HG03064 (cell line): ENCODE measurements around the gene LHFPL3.
"Not testable (repeated sequence)": the region's sequence is repeated elsewhere in the genome, so short reads cannot be mapped to it uniquely, and the experiment has no call there.

Experiments used
- ATAC-seq: cut with Tn5 transposase; IDR thresholded peaks from one replicate; pipeline ENCODE4 v1.9.1; 2021; ENCODE audit warnings: low read depth; ENCODE audit not compliant: unreplicated experiment

LHFPL3 gene

GRCh38 chr7:104328296-104328969 lies at the start of gene LHFPL3:
LHFPL3 (plus strand) TSS chr7:104328603.
- no peak for ATAC-seq

GRCh38 chr7:104281685-104282084 lies 46.7 kb upstream of the LHFPL3 start:
- ATAC-seq, result not testable (repeated sequence)

DNA sequence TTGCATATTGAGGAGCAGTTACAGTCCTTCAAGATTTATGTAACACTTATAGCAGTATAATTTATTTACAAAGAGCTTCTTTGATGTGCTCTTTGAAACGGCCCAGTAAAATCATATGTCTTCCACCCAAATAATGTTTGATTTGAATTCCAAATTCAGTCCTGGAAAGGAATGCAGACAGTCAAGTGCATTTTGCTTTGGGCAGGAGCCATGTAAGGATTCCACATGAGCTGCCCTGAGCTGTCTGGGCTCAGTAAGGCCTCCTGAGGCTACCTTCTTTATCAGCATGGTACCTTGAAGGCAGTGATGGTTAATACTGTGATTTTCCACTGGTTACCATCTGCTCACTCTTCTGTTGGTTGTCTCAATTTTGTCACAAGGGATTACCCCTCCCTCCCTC lies 41.6 kb upstream of the LHFPL3 start:
- ATAC-seq, result no peak

DNA sequence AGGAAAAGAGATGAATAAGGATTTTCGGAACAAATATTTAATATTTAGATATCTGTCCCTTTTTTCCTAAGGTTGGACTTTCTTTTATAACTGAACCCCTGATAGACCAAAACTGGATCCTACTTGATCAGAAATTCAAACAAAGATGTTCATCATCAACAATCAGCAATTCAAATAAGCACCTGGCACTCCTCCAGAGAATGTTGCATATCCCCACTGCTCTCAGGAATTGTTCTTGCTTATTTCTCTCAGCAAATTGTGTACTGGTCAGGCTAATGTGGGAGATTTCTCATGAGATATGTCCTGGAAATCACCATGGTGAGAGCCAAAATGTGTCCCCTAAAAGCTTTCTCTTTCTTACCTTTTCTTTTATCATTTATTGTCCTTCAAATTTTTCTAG lies 40.3 kb upstream of the LHFPL3 start:
- no peak for ATAC-seq

DNA sequence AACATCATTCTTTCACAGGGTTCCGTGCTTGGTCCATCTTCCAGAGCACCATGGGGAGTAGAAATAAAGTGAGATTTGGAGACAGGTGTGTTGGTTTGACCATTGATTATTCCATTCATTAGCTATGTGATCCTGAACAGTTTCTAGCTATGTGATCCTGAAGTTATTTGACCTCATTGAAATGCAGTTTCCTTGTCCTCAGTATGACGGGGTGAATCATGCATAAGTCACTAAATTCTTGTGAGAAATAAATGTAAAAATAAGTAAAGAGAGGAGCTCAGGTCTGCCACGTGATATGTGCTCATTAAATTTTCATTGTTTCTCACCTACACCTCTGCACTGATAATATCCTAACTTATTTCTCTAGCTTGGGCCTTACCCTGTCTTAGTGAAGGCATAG lies 34.1 kb upstream of the LHFPL3 start:
- ATAC-seq, result no peak

DNA sequence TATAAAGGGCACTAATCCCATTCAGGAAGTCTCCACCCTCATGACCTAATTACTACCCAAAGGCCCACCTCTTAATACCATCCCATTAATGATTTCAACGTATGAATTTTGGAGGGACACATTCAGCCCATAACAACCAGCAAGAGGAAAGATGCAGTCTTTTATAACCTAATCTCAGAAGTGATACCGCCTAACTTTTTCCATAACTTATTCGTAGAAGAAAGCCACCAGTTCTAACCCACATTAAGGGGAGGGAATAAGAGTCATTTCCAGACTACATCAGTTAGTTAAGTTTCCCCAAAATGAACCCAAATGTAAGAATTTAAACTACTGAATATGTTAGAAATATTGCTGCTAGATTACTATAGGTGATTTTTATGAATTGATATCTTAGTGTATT lies 32.1 kb upstream of the LHFPL3 start:
- ATAC-seq, result no peak

DNA sequence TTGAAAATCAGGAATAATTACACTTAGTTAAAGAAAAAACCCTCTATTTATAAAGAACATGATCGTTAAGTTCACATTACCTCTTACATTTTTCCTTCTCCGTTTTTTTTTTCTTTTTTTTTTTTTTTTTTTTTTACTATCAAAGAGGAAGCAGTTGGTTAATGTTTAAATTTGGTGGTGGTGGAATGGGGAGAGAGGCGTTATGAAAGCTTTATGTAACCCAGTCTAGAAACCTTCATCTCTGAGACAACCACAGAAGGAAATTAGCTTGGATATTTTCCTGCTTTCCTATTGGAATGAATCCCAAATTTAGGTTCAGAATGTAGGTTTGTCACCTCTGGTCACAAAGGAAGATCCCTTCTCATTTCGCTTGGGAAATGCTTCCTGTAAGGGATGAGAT lies 31.5 kb upstream of the LHFPL3 start:
- no peak for ATAC-seq

DNA sequence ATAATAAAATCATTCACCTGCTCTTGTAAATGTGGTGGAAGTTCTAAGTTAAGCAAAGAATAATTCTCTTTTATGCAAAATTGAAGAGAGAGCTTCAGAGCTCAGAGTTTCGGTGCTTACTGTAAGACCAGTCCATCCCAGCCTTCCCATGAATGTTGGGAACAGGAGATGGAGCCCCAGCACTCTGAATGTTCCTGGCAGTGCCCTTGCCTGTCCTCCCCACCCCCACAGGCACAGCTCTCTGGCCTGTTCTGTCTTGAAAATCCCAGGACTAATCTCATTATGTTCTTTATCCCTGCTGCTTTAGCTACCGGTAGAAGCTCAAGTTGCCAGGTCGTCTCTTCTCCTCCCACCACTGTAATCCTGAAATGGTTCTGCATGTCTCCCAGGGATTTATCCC lies 29.1 kb upstream of the LHFPL3 start:
- ATAC-seq, result no peak

- no peak for ATAC-seq
These were observed 28.6 kb upstream of the LHFPL3 start for GRCh38 chr7:104299777-104300176.

DNA sequence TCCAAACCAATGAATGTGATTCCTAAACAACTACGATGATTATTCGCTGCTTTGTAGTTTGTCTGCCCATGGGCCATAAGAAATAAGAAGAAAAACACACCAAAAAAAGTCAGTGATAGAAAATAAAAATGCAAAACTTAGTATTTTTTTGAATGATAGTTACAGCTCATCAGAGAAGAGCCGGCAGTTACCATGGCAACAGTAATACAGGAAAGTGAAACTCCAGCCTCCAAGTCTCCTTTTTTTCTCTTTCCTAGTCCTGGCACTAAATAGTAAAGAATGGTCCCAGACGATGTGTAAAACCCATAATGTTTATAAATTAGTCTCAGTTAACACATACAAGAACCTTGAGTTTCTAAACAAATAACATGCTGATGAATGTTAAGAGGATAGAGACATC lies 21.6 kb upstream of the LHFPL3 start:
- no peak for ATAC-seq

GRCh38 chr7:104317948-104318629 lies 10.3 kb upstream of the LHFPL3 start:
- no peak for ATAC-seq

GRCh38 chr7:104327534-104327933 lies 869 bp upstream of the LHFPL3 start:
- ATAC-seq, result no peak

GRCh38 chr7:104327938-104328295 lies 486 bp upstream of the LHFPL3 start:
- no peak for ATAC-seq

- ATAC-seq, result no peak
These were observed 795 bp downstream of the LHFPL3 start for GRCh38 chr7:104328970-104329825.

DNA sequence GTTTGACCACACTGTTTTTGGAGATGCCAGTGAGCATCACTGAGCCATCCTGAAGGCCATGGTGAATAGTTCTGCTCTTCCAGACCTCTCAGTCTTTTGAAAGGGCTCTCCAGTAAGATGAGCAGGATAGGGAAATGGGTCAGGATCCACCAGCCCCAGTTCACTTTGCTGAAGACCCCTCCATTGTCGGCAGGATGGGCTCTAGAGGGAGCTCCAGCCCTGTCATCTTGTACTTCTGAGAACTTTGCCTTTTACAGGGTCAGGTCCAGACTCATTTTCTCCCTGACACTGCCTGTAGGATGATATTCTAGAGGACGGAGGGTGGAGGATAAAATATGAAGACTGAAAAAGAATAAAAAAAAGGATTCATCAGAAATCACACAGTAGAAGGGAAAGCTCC lies 13.1 kb downstream of the LHFPL3 start:
- ATAC-seq, result no peak

GRCh38 chr7:104352736-104353135 lies 24.3 kb downstream of the LHFPL3 start:
- ATAC-seq, result no peak

DNA sequence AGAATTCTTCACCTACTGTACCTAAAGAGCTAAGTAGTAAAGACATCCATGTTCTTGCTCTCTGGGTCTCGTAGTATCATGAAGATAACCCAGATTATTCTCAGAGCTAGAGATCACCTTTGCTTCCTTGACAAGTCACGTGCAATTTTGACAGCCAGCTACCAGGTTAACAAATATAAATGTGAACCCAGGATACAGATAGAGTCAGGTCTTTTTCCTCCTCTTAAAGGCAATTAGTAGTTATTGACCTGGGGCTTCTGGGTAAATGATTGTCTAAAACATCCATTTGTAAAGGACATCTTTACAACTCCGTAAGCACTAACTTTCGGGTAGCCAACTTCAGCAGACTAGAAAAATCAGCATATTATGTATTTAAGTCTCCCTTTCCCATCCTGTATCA lies 28.8 kb downstream of the LHFPL3 start:
- ATAC-seq, result no peak

GRCh38 chr7:104358446-104359132 lies 30.2 kb downstream of the LHFPL3 start:
- no peak for ATAC-seq

GRCh38 chr7:104362756-104363155 lies 34.4 kb downstream of the LHFPL3 start:
- no peak for ATAC-seq

- no peak for ATAC-seq
These were observed 35.0 kb downstream of the LHFPL3 start for GRCh38 chr7:104363355-104363754.

GRCh38 chr7:104366390-104366789 lies 38.0 kb downstream of the LHFPL3 start:
- ATAC-seq, result no peak
